Right lobe of liver (tissue), 6 donors: ENCODE measurements around the gene MMAB. TPM values are rescaled to one million over a fixed set of nuclear protein-coding genes. Genes with fewer than 3 reads are reported as not detected.

Experiments used
- ATAC-seq, 4 donors: fragments of 200-7000 bp; cut with Tn5 transposase; one replicate each; pipeline ENCODE4 v1.9.1; 2020; ENCODE audit warnings: mild to moderate bottlenecking in 4 of 4, moderate library complexity in 4 of 4
- DNase-seq, 3 donors: peaks; one replicate each; pipeline ENCODE4 v3.0.0-alpha.2; 2020
- H3K27ac ChIP-seq, 3 donors: fragments of 200-600 bp; one replicate each; pipeline ENCODE4 v1.8.0; 2022
- H3K27me3 ChIP-seq, 2 donors: fragments of 200-600 bp; one replicate each; pipeline ENCODE4 v1.8.0; 2022
- H3K36me3 ChIP-seq, 4 donors: fragments of 200-600 bp; sonication (generic) in 1 of 4; one replicate each; pipeline versions ENCODE4 v1.5.1 to v1.8.0; 2017 to 2022; ENCODE audit warnings: control low read depth in 1 of 4
- H3K4me1 ChIP-seq, 4 donors: fragments of 200-600 bp; sonication (generic) in 1 of 4; one replicate each; pipeline versions ENCODE4 v1.5.1 to v1.8.0; 2017 to 2022; ENCODE audit warnings: control low read depth in 1 of 4
- H3K4me3 ChIP-seq, 3 donors: fragments of 200-600 bp; one replicate each; pipeline ENCODE4 v1.8.0; 2022
- H3K9me3 ChIP-seq, 4 donors: fragments of 200-600 bp; sonication (generic) in 1 of 4; one replicate each; pipeline versions ENCODE4 v1.5.1 to v1.8.0; 2017 to 2022; ENCODE audit warnings: control low read depth in 1 of 4
- CTCF ChIP-seq, 4 donors: fragments of 200-600 bp in 3 of 4; fragments of 450-650 bp in 1 of 4; IDR thresholded peaks; one replicate each; pipeline versions ENCODE4 v1.5.1 to v1.8.0; 2016 to 2022; ENCODE audit warnings: antibody characterized with exemption in 4 of 4, mild to moderate bottlenecking in 2 of 4
- POLR2A ChIP-seq: fragments of 450-650 bp; IDR thresholded peaks from one replicate; pipeline ENCODE4 v1.6.1; 2017; ENCODE audit warnings: antibody characterized with exemption, mild to moderate bottlenecking
- WGBS: methylation state at CpG from one replicate; pipeline ENCODE4 v1.1.6; 2018; ENCODE audit warnings: low coverage, low lambda C conversion rate; ENCODE audit not compliant: insufficient coverage; ENCODE audit errors: missing lambda C conversion rate; 5-methylcytosine and 5-hydroxymethylcytosine counted together
- intact Hi-C, 2 donors: fragments of 100-400 bp; cut with DNase I; formaldehyde crosslinking; loops; one replicate each; pipeline versions ENCODE4 v1.11.2 to v1.14.1; 2022
- total RNA-seq, 6 experiments: library from RNA; depleted of rRNA in 2 of 6; stranded (reverse); fragments of >200 nt in 2 of 6; fragmentation: NEBNext Ultra II Directional in 3 of 6; extraction: Animal tissue kit (Norgen Biotek cat#: 25700) in 3 of 6; gene quantifications; one replicate each; pipeline versions ENCODE4 v1.1.0 to v1.2.4, GENCODE V29; 2016 to 2023
- donor health status: DM: no; HTN: yes; CAD: no.
- donor health status: DM: no; HTN: no; CAD: no.
- donor health status: DM: no; HTN: no; CAD: no.
- donor health status: DM: no; HTN: yes; CAD: no.
- donor health status: DM: no; HTN: yes; CAD: no.

Gene MMAB
- total RNA-seq, 6 experiments from 2014 or later, result 42.6 to 99.8 (median 65.2) TPM

- Histone ChIP-seq H3K4me3 (no peak overlapping the region), H3K4me1 (peaks cover 0 to 19% (median 6%) of the 10 kb centered on the region in 4 donors), H3K36me3 (peaks cover 0 to 22% (median 4%) of the 10 kb centered on the region in 4 donors), H3K27me3 (no peaks in the 10 kb centered on the region), H3K27ac (peak overlapping the region in 2 of 3 donors; percentile 57 to 78), H3K9me3 (no peaks in the 10 kb centered on the region)
- TF ChIP-seq POLR2A, result no peak
- no peak for TF ChIP-seq CTCF (IDR thresholded peaks at IDR 0.05)
- intact Hi-C loops, result no loop called here
- DNase-seq, result no peak
- ATAC-seq, result no peak
- no CpG with 5 or more reads among the region's 18 CpGs for WGBS
Measured at GRCh38 chr12:109587921-109588320, 14.6 kb upstream of the MMAB start.

- intact Hi-C loops, result no loop called here
- ATAC-seq (peak in 1 of 4 donors; percentile 6), DNase-seq (no peak)
- Histone ChIP-seq H3K27me3 (no peaks in the 10 kb centered on the region), H3K9me3 (no peaks in the 10 kb centered on the region), H3K4me3 (no peak overlapping the region), H3K4me1 (peaks cover 0 to 21% (median 8%) of the 10 kb centered on the region in 4 donors), H3K27ac (no peak overlapping the region), H3K36me3 (peaks cover 0 to 16% (median 4%) of the 10 kb centered on the region in 4 donors)
- 55% methylated on average over 7 of the region's 10 CpGs for WGBS
- TF ChIP-seq CTCF (IDR thresholded peaks at IDR 0.05), result no peak
Measured at GRCh38 chr12:109586385-109587296, 13.3 kb upstream of the MMAB start.

- ATAC-seq, result no peak
- no peak for TF ChIP-seq POLR2A
- TF ChIP-seq CTCF (IDR thresholded peaks at IDR 0.05), result no peak
- Histone ChIP-seq H3K36me3 (peaks cover 0 to 29% (median 5%) of the 10 kb centered on the region in 4 donors), H3K9me3 (no peaks in the 10 kb centered on the region), H3K4me1 (peaks cover 0 to 43% (median 20%) of the 10 kb centered on the region in 4 donors), H3K4me3 (no peak overlapping the region), H3K27me3 (no peaks in the 10 kb centered on the region), H3K27ac (no peak overlapping the region)
- WGBS, result 15% methylated on average over 1 of the region's 2 CpGs
- no peak for DNase-seq
- intact Hi-C loops, result no loop called here
Measured at GRCh38 chr12:109583733-109584132, 10.4 kb upstream of the MMAB start.

- H3K4me1 ChIP-seq, result peaks cover 0 to 47% (median 22%) of the 10 kb centered on the region in 4 donors
- no peak overlapping the region for H3K4me3 ChIP-seq
- intact Hi-C loops, result no loop called here
- TF ChIP-seq CTCF (IDR thresholded peaks at IDR 0.05), result peak in 2 of 4 donors; percentile 8 to 21
- no peak for TF ChIP-seq POLR2A
- ATAC-seq, result peak; percentile 47 to 72 (median 66)
- H3K36me3 ChIP-seq, result peaks cover 0 to 30% (median 5%) of the 10 kb centered on the region in 4 donors
- DNase-seq, result peak; percentile 82 to 87 (median 83)
- no peaks in the 10 kb centered on the region for H3K9me3 ChIP-seq
- no peaks in the 10 kb centered on the region for H3K27me3 ChIP-seq
- 71% methylated on average over 4 of the region's 5 CpGs for WGBS
- no peak overlapping the region for H3K27ac ChIP-seq
Measured at GRCh38 chr12:109582636-109583035, 9.3 kb upstream of the MMAB start.
